Measurements from ENCODE around the gene LRP2. TPM values are rescaled to one million over a fixed set of nuclear protein-coding genes. Genes with fewer than 3 reads are reported as not detected.

LRP2 gene
- polyA plus RNA-seq, 1 of the 3 experiments (the other 2 are of a cell fraction): not detected

- no peak overlapping the region for H3K9ac ChIP-seq
- H3K36me3 ChIP-seq (replicated peaks in 1 of 2; ENCODE audit: control insufficient read depth in 1 of 2, insufficient read depth in 2 of 2, low read length in 1 of 2): no peaks in the 10 kb centered on the region
- TF ChIP-seq ELF1 (IDR thresholded peaks at IDR 0.05) (no peak), MXI1 (IDR thresholded peaks at IDR 0.05; ENCODE audit: low read depth, low read length) (no peak), PBX3 (IDR thresholded peaks at IDR 0.05) (no peak), GATA2 (CRISPR knock-in tag; IDR thresholded peaks at IDR 0.05) (no peak), USF2 (IDR thresholded peaks at IDR 0.05; ENCODE audit: borderline replicate concordance, low read depth, low read length) (no peak), RAD21 (IDR thresholded peaks at IDR 0.05; ENCODE audit: low read length) (no peak), JUND (IDR thresholded peaks at IDR 0.05) (no peak), MAX (IDR thresholded peaks at IDR 0.05; ENCODE audit: low read depth) (no peak), TAF1 (IDR thresholded peaks at IDR 0.05; ENCODE audit: borderline replicate concordance, low read depth, low read length) (no peak), REST (IDR thresholded peaks at IDR 0.05; ENCODE audit: low read depth, low read length) (no peak), FOXM1 (IDR thresholded peaks at IDR 0.05; ENCODE audit: low read depth) (no peak)
- H2AFZ ChIP-seq (ENCODE audit: low read depth): no peak overlapping the region
- H3K4me1 ChIP-seq (ENCODE audit: control insufficient read depth in 1 of 2, insufficient read depth in 2 of 2, low read depth in 1 of 2, low read length in 1 of 2): no peaks in the 10 kb centered on the region; a peak in 1 of 4 replicates
- H3K79me2 ChIP-seq (ENCODE audit: insufficient read depth): no peaks in the 10 kb centered on the region
- no peaks in the 10 kb centered on the region for H3K27me3 ChIP-seq (ENCODE audit: insufficient read depth)
- no peaks in the 10 kb centered on the region for H3F3A ChIP-seq (replicated peaks; ENCODE audit: insufficient read depth)
- 56% methylated on average over 17 of the region's 18 CpGs for WGBS (ENCODE audit: low lambda C conversion rate)
- DNase-seq: no peak
- no peaks in the 10 kb centered on the region for H4K20me1 ChIP-seq (ENCODE audit: insufficient read depth)
- CTCF ChIA-PET: interaction anchor here (0.9 to 6.1 kb wide), 24 partner anchors 8 to 341 kb away, joined by 3 to 94 read pairs (median 12); no protein-coding TSS in a partner anchor
- H3K9me3 ChIP-seq: no peaks in the 10 kb centered on the region
- H3K27ac ChIP-seq (ENCODE audit: low read depth in 2 of 2, low read length in 1 of 2): no peak overlapping the region
- no peak overlapping the region for H3K4me3 ChIP-seq (ENCODE audit: low read depth in 2 of 2, low read length in 1 of 2)
- no peak overlapping the region for H3K4me2 ChIP-seq
- POLR2A ChIA-PET: no interaction called here
- H3K9me2 ChIP-seq: no peaks in the 10 kb centered on the region
Measured at GRCh38 chr2:169110916-169111315, 251.4 kb downstream of the LRP2 start.

GRCh38 chr2:169110419-169110818 lies 251.9 kb downstream of the LRP2 start:
- WGBS (ENCODE audit: low lambda C conversion rate): 75% methylated on average over 6 of the region's 7 CpGs
- H2AFZ ChIP-seq (ENCODE audit: low read depth): no peak overlapping the region
- no peaks in the 10 kb centered on the region for H3F3A ChIP-seq (replicated peaks; ENCODE audit: insufficient read depth)
- H3K9me3 ChIP-seq: no peaks in the 10 kb centered on the region
- CTCF ChIA-PET: interaction anchor here (0.7 to 6.1 kb wide), 42 partner anchors 9 to 342 kb away, joined by 3 to 94 read pairs (median 7); no protein-coding TSS in a partner anchor
- H3K4me2 ChIP-seq: no peak overlapping the region
- no peak overlapping the region for H3K9ac ChIP-seq
- POLR2A ChIA-PET: no interaction called here
- no peak for DNase-seq
- H3K79me2 ChIP-seq (ENCODE audit: insufficient read depth): no peaks in the 10 kb centered on the region
- H3K9me2 ChIP-seq: no peaks in the 10 kb centered on the region
- no peaks in the 10 kb centered on the region for H3K27me3 ChIP-seq (ENCODE audit: insufficient read depth)
- H4K20me1 ChIP-seq (ENCODE audit: insufficient read depth): no peaks in the 10 kb centered on the region
- H3K36me3 ChIP-seq (replicated peaks in 1 of 2; ENCODE audit: control insufficient read depth in 1 of 2, insufficient read depth in 2 of 2, low read length in 1 of 2): no peaks in the 10 kb centered on the region
- no peak overlapping the region for H3K27ac ChIP-seq (ENCODE audit: low read depth in 2 of 2, low read length in 1 of 2)
- no peak overlapping the region for H3K4me3 ChIP-seq (ENCODE audit: low read depth in 2 of 2, low read length in 1 of 2)
- H3K4me1 ChIP-seq (ENCODE audit: control insufficient read depth in 1 of 2, insufficient read depth in 2 of 2, low read depth in 1 of 2, low read length in 1 of 2): no peaks in the 10 kb centered on the region; a peak in 1 of 4 replicates
- TF ChIP-seq REST (IDR thresholded peaks at IDR 0.05; ENCODE audit: low read depth, low read length): no peak
- TF ChIP-seq YY1 (IDR thresholded peaks at IDR 0.05; ENCODE audit: low read depth): no peak
- TF ChIP-seq FOXJ3 (CRISPR knock-in tag; IDR thresholded peaks at IDR 0.05): no peak
- TF ChIP-seq ZBTB33 (IDR thresholded peaks at IDR 0.05; ENCODE audit: borderline replicate concordance, low read depth): no peak
- no peak for TF ChIP-seq NFIC (IDR thresholded peaks at IDR 0.05; ENCODE audit: borderline replicate concordance)
- TF ChIP-seq EP300 (IDR thresholded peaks at IDR 0.05; ENCODE audit: borderline replicate concordance in 1 of 2, low read depth in 1 of 2, low read length in 1 of 2): no peak
- TF ChIP-seq TCF12 (IDR thresholded peaks at IDR 0.05): no peak
